HG02884 (cell line): ENCODE measurements around the gene MIF.
"Not testable (repeated sequence)": the region's sequence is repeated elsewhere in the genome, so short reads cannot be mapped to it uniquely, and the experiment has no call there.

ENCODE experiments used
- ATAC-seq: cut with Tn5 transposase; IDR thresholded peaks from one replicate; pipeline ENCODE4 v1.9.1; 2021; ENCODE audit warnings: mild to moderate bottlenecking, moderate library complexity; ENCODE audit not compliant: unreplicated experiment

The MIF gene

DNA sequence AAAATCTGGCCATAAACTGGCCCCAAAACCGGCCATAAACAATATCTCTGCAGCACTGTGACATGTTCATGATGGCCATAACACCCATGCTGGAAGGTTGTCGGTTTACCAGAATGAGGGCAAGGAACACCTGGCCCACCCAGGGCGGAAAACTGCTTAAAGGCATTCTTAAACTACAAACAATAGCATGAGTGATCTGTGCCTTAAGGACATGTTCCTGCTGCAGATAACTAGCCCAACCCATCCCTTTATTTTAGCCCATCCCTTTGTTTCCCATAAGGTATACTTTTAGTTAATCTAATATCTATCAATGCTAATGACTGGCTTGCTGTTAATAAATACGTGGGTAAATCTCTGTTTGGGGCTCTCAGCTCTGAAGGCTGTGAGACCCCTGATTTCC, 6.0 kb downstream of the MIF start:
- not testable (repeated sequence) for ATAC-seq

DNA sequence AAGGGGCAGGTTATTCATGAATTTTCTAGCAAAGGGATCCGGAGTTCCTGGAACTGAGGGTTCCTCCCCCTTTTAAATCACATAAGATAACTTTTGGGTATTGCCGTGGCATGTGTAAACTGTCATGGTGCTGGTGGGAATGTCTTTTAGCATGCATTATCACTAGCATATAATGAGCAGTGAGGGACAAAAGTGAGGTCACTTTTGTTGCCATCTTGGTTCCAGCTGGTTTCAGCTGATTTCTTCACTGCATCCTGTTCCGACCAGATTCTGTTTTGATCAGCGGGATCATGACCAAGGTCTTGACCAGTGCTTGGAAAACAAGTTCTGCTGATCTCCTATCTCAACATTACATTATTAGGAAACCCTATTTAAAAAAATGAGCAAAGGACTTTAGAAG, 7.4 kb downstream of the MIF start:
- ATAC-seq: no peak

DNA sequence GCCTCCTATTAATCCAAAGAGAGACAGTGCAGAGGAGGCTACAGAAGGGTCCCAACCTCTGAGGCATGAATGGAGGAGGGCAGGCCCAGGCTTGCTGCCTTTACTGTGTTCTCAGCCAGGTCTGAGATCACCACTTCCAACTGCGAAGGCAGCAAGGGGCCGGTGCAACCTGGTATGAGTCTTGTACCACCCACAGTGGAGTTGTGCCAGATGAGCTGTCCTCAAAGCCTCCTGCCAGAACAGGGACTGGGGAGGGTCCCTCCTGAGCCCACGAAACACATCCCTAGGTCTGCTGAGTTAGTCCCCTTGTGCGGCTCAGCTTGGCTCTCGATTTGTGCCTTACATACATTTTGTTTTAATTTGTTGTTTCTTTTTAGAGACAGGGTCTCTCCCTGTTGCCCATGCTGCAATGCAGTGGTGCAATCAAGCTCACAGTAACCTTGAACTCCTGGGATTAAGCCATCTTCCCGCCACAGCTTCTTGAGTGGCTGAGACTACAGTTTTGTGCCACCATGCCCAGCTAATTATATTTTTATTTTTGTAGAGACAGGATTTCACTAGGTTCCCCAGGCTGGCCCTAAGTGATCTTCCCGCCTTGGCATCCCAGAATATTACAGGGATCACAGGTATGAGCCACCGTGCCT, 9.3 kb downstream of the MIF start:
- ATAC-seq: no peak

DNA sequence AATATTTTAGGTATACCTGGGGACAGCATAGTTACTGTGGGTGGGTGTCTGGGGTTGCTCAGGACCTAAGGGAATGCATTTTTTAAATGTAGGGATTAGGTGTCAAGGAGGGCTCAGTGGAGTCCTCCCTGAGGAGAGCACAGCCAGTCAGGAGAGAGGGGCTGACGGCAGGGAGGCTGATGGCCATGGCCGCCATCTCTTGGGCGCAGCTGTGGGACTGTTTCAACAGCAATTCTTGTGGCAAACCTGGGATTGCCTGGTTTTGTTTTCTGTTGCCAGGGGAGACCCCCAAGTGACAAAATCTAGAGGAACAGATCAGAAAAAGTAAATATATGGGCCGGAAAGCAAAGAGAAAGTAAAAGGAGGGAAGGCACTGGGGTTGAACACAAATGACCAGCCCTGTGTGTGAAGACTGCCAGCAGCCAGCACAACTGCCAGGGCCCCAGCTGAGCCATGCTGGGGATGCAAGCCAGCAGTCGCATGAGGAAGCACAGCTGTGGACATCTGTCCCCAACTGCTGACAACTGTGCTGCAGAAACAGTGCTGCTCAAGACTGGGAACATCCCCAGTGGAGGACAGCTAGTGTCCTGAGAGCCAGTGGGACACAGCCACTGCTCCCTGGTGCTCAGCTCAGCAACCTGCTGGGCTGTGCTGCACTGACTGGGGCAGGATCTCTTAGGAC, 10.5 kb downstream of the MIF start:
- ATAC-seq: no peak

DNA sequence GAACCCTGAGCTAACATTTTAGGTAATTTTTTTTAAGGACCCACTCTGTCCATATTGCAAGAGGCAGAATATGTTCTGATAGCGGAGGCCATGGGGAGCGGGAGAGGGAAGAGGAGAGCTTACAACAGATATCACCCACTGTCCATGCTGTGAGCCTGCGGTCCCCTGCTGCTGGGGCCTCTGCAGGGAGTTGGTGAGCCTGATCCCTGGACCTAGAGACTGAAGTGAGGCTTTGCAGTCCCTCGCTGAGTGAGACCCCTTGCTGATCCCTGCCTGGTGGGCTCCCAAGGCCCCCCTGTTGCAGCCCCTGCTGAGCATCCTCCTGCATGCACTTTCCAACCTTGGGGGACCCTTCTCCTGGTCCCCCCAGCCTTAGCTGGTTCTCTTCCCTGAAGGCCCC, 12.5 kb downstream of the MIF start:
- ATAC-seq: no peak

- not testable (repeated sequence) for ATAC-seq
These were observed 13.2 kb downstream of the MIF start for GRCh38 chr22:23907423-23907822.

DNA sequence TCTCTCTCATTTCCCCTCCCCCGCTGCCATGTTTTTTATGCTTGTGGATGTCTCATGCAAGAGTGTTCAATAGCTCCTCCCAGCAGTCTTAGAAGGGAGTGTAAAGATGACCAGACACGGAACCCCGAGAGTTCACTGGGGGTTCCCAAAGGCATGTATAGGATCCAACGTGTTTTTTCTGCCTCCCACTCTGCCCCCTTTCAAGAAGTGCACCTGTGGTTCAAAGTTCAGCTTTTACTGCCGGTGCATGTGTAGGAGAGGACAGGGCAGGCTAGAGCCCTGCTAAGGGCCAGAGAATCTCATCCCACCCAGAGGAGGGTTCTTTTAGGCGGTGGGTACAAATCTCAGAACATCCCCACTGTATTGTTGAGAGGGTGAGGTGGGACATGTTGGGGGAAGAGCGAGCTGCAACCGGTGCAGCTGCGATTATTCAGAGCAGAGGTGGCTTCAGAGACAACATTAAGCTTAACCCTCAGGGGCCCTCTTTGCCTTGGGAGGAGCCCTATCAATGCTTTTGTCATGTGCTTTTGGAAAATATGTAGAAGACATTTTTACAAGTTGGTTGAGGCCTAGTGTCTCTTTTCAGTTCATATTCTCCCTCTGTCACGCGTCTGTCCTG, 14.5 kb downstream of the MIF start:
- no peak for ATAC-seq

GRCh38 chr22:23909296-23909898, 15.2 kb downstream of the MIF start:
- no peak for ATAC-seq

DNA sequence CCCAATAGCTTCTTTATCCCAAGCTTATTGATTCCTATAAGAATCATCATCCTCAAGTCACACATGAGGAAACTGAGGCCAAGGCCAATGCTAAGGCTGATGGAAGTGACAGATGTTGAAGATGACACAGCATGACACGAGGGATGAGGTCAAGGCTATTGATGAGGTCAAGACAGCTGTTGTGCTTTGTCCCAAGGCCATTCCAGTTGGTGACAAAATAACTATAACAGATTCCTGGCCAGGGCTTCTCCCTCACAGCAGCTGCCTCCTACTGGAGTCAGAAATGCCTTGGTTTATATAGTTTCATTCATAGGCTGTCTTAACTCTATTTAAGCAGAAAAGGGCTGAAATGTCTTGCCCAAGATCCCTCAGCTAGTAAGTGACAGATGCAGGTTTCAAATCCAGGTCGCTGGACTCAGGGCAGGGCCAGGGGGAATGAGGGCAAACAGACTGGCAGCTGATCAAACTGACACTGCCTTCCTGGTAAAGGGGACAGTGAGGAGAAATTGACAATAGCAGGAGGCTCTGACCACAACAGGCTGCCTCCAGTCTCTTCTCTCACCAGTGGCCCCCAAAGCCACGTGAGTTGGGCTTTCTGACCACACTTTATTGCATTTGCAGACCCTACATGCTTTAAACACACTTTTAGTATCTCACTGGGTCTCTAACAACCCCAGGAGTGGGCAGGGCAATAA, 16.5 kb downstream of the MIF start:
- no peak for ATAC-seq

- ATAC-seq: no peak
These were observed 17.3 kb downstream of the MIF start for GRCh38 chr22:23911318-23911980.

DNA sequence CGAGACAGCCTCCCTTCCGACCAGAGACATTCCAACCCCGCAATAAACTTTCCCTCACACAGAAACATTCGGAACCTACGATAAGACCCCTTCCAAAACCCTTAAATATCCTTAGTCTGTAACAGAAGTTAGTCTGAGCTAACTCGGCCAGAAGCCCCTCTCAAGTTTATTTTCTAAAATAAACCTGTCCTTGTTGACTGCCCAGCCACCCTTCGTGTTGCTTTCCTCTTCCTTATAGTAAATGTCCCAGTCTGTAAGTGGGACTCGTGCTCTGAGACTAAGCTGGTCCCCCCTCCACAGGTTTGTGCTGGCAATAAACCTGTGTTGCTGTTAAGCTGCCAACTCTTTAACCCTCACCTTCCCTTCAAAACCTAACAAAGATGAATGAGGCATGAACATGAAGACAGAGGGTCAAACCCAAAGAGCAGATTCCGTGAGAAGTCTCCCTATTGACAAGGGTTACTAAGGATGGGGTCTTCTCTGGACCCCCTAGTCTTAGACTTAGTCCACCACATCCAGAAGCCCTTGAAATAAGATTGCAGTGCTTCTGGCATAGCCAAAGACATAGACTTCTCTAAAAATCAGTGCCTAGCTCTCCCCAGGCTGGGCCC, 18.2 kb downstream of the MIF start:
- ATAC-seq: no peak

GRCh38 chr22:23913306-23913660, 19.1 kb downstream of the MIF start:
- peak; percentile 18 for ATAC-seq

DNA sequence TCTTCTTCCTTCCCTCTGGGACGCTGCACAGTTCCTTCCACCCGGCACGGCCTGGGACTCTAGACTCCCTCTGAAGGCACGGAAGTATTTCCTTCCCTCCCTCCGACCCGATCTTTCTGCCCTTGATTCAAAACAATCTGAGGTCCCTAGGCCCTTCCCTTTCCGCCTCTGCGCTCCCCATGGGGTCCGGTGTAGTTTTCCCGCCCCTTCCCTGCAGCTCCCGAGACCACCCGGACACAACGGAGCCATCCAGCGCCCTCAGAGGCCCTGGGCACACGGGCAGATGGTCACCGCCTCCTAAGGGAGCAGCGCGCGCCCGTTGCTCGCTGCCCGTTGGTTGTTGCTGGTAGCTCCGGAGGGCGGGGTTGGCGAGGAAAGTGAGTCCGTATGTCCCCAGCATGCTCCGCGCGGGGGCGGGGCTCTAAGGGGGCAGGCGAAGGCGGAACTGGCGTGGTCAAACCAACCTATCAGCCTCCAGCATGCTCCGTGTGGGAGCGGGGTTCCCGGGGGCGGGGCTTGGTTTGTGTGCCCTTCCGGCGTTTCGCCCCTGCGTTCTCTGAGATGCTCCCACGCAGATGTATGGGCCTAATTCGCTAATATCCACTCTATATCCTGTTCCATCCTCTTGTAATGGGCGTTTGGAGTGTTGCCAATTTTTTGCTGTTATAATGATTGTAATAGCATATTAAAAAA, 19.6 kb downstream of the MIF start:
- peak; percentile 92 for ATAC-seq

- no peak for ATAC-seq
These were observed 21.1 kb downstream of the MIF start for GRCh38 chr22:23915290-23915689.

DNA sequence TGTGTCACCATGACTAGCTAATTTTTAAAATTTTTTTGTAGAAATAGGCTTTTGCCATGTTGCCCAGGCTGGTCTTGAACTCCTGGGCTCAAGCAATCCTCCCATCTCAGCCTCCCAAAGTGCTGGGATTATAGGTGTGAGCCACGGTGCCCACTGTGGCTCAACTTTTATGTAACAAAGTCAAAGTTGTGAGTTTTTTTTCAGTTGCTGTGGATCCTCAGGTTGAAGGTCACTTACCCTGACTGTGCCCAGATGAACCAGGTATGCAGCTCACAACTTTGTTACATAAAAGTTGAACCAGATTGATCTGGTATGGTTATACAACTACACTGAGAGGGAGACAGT, 26.1 kb downstream of the MIF start:
- ATAC-seq: not testable (repeated sequence)

DNA sequence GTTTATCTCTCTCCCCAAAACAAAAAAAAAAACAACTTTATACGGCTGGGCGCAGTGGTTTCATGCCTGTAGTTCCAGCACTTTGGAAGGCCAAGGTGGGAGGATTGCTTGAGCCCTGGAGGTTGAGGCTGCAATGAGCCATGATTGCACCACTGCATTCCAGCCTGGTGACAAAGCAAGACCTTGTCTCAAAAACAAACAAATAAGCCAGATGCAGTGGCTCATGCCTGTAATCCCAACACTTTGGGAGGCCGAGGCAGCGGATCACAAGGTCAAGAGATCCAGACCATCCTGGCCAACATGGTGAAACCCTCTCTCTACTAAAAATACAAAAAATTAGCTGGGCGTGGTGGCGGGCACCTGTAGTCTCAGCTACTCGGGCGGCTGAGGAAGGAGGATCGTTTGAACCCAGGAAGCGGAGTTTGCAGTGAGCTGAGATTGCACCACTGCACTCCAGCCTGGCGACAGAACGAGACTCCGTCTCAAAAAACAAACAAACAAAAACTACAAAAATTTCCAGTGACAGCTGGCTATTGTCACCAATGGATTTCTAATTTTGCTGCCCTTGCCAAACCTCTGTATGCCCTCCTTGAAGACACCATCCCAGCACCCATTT, 27.5 kb downstream of the MIF start:
- ATAC-seq: not testable (repeated sequence)

GRCh38 chr22:23922921-23923320, 28.7 kb downstream of the MIF start:
- ATAC-seq: no peak

DNA sequence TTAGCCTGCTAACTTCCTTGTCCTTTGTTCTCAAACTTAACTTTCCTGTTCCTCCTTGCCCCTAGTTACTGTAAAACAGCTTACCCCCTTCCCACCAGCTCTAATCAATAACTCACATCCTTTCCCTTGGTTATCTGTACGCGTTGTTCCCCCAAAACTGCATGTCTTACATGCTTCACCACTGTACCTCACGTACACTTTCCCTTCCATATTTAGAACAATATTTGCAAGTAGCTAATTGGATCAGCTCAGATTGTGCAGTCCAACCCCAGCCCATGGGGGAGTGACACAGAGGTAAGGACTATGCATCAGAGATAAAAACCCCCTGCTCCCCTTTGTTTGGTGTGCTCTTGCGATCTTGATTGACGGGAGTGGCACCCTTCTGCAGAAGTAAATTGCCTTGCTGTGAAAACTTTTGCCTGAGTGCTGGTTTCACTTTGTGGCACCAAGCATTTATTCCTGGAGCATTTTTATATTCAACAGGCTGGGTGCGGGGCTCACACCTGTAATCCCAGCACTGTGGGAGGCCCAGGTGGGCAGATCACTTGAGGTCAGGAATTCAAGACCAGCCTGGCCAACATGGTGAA, 30.9 kb downstream of the MIF start:
- no peak for ATAC-seq

DNA sequence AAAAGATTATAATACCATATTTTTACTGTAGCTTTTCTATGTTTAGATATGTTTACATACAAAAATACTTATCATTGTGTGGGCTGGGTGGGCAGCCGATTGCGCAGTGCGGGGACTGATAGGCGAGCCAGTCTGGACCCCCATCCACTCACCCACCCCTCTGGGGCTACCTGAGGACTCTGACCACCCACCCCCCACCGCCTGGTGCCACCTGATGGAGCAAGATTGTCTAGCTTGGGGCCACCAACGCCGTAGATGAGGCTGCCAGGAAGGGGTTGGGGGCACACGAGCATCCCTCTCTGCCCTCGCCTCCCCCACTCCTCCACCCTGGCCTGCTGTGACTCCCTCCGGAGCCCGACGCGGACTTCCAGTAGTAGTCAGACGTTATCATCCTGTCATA, 32.4 kb downstream of the MIF start:
- no peak for ATAC-seq
